NCI-H69 (cell line): ENCODE data around the gene NECAB2.

ENCODE experiments used
- DNase-seq: peaks from one replicate; lab custom pipeline; 2025; lab: John Stamatoyannopoulos, UW

Gene NECAB2

GRCh38 chr16:84024854-84025253, 56.8 kb downstream of the NECAB2 start:
- DNase-seq: no peak

- DNase-seq: no peak
These were observed 58.6 kb downstream of the NECAB2 start for GRCh38 chr16:84026606-84027005.

- DNase-seq: no peak
These were observed 59.6 kb downstream of the NECAB2 start for GRCh38 chr16:84027625-84028024.

- DNase-seq: peak; percentile 82
These were observed 61.4 kb downstream of the NECAB2 start for GRCh38 chr16:84029297-84030047.

GRCh38 chr16:84031556-84031955, 63.5 kb downstream of the NECAB2 start:
- no peak for DNase-seq

- DNase-seq: peak; percentile 79
These were observed 64.6 kb downstream of the NECAB2 start for GRCh38 chr16:84032458-84033178.

GRCh38 chr16:84033251-84034195, 65.5 kb downstream of the NECAB2 start:
- no peak for DNase-seq

GRCh38 chr16:84034516-84034915, 66.5 kb downstream of the NECAB2 start:
- no peak for DNase-seq

- DNase-seq: no peak
These were observed 68.1 kb downstream of the NECAB2 start for GRCh38 chr16:84036131-84036530.

- DNase-seq: peak; percentile 81
These were observed 69.0 kb downstream of the NECAB2 start for GRCh38 chr16:84036982-84037425.

- no peak for DNase-seq
These were observed 70.4 kb downstream of the NECAB2 start for GRCh38 chr16:84038469-84038868.

GRCh38 chr16:84039696-84040095, 71.7 kb downstream of the NECAB2 start:
- no peak for DNase-seq

- DNase-seq: no peak
These were observed 72.3 kb downstream of the NECAB2 start for GRCh38 chr16:84040226-84040822.

GRCh38 chr16:84040823-84041820, 73.1 kb downstream of the NECAB2 start:
- peak; percentile 59 for DNase-seq

- DNase-seq: no peak
These were observed 73.8 kb downstream of the NECAB2 start for GRCh38 chr16:84041881-84042280.

- no peak for DNase-seq
These were observed 74.3 kb downstream of the NECAB2 start, which contains the start of gene SLC38A8 for GRCh38 chr16:84042308-84042878. SLC38A8 (minus strand) TSS chr16:84042795; CDS start chr16:84042157, 638 bp downstream.

GRCh38 chr16:84042879-84043485, 74.9 kb downstream of the NECAB2 start:
- peak; percentile 70 for DNase-seq

GRCh38 chr16:84043486-84044117, 75.6 kb downstream of the NECAB2 start:
- DNase-seq: peak; percentile 45

GRCh38 chr16:84044118-84044488, 76.1 kb downstream of the NECAB2 start:
- DNase-seq: peak; percentile 25
